ENCODE results near the gene SDF2.
"Not testable (repeated sequence)": the region's sequence is repeated elsewhere in the genome, so short reads cannot be mapped to it uniquely, and the experiment has no call there.

The SDF2 gene

GRCh38 chr17:28613931-28614381 is 47.8 kb downstream of the SDF2 start, which contains the start of gene RSKR:
Gene RSKR (minus strand): TSS chr17:28614185. CDS start chr17:28614161, 24 bp downstream.
- TF ChIP-seq CTCF (IDR thresholded peaks at IDR 0.05), result no peak
- DNase-seq, result peak in 1 of 2 donors; percentile 28
- Histone ChIP-seq H3K4me1 (no peaks in the 10 kb centered on the region), H3K4me3 (no peak within 1 kb of the TSS), H3K9me3 (no peaks in the 10 kb centered on the region), H3K36me3 (peaks cover 44 to 78% (median 44%) of the 10 kb centered on the region in 3 donors), H3K27me3 (no peaks in the 10 kb centered on the region), H3K27ac (no peak within 1 kb of the TSS)
- intact Hi-C loops (cut with DNase I; ENCODE audit: low total_unique reads), result loop anchor here (5.0 kb wide), 2 partner anchors 62 to 117 kb away; partner anchors contain the start of gene UNC119

GRCh38 chr17:28612936-28613872 is 48.5 kb downstream of the SDF2 start:
- H3K27me3 ChIP-seq, result no peaks in the 10 kb centered on the region
- peak in 1 of 2 donors; percentile 30 for DNase-seq
- TF ChIP-seq CTCF (IDR thresholded peaks at IDR 0.05), result peak; percentile 54 to 58
- no peaks in the 10 kb centered on the region for H3K9me3 ChIP-seq
- no peak overlapping the region for H3K27ac ChIP-seq
- no peak overlapping the region for H3K4me3 ChIP-seq
- H3K4me1 ChIP-seq, result no peaks in the 10 kb centered on the region
- intact Hi-C loops (cut with DNase I; ENCODE audit: low total_unique reads), result loop anchor here (5.0 kb wide), 2 partner anchors 61 to 116 kb away; partner anchors contain the start of gene UNC119
- peaks cover 36 to 71% (median 37%) of the 10 kb centered on the region in 3 donors for H3K36me3 ChIP-seq

- Histone ChIP-seq H3K36me3 (peaks cover 29 to 64% (median 30%) of the 10 kb centered on the region in 3 donors), H3K4me3 (no peak overlapping the region), H3K4me1 (no peaks in the 10 kb centered on the region), H3K9me3 (no peaks in the 10 kb centered on the region), H3K27me3 (no peaks in the 10 kb centered on the region), H3K27ac (no peak overlapping the region)
- no peak for TF ChIP-seq CTCF (IDR thresholded peaks at IDR 0.05)
- DNase-seq, result no peak
- intact Hi-C loops (cut with DNase I; ENCODE audit: low total_unique reads), result loop anchor here (5.0 kb wide), 2 partner anchors 60 to 115 kb away; partner anchors contain the start of gene UNC119
Measured at GRCh38 chr17:28612531-28612930, 49.2 kb downstream of the SDF2 start.

GRCh38 chr17:28610376-28610775 is 51.3 kb downstream of the SDF2 start:
- H3K27ac ChIP-seq, result no peak overlapping the region
- DNase-seq, result no peak
- peaks cover 8 to 48% (median 12%) of the 10 kb centered on the region in 3 donors for H3K36me3 ChIP-seq
- intact Hi-C loops (cut with DNase I; ENCODE audit: low total_unique reads), result loop anchor here (5.0 kb wide), 2 partner anchors 58 to 113 kb away; partner anchors contain the start of gene UNC119
- H3K27me3 ChIP-seq, result no peaks in the 10 kb centered on the region
- TF ChIP-seq CTCF (IDR thresholded peaks at IDR 0.05), result no peak
- no peaks in the 10 kb centered on the region for H3K4me1 ChIP-seq
- no peaks in the 10 kb centered on the region for H3K9me3 ChIP-seq
- H3K4me3 ChIP-seq, result no peak overlapping the region

DNA sequence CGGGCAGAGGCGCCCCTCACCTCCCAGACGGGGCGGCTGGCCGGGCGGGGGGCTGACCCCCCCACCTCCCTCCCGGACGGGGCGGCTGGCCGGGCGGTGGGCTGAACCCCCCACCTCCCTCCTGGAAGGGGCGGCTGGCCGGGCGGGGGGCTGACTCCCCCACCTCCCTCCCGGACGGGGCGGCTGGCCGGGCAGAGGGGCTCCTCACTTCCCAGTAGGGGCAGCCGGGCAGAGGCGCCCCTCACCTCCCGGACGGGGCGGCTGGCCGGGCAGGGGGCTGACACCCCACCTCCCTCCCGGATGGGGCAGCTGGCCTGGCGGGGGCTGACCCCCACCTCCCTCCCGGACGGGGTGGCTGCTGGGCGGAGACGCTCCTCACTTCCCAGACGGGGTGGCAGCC is 57.7 kb downstream of the SDF2 start:
- intact Hi-C loops (cut with DNase I; ENCODE audit: low total_unique reads); H3K4me3 ChIP-seq; H3K27ac ChIP-seq; H3K9me3 ChIP-seq; H3K36me3 ChIP-seq; DNase-seq; H3K4me1 ChIP-seq; H3K27me3 ChIP-seq: not testable (repeated sequence)

Data from tibial artery (tissue), 4 donors.